Body of pancreas (tissue), 4 donors: Measurements from ENCODE around the gene AURKAIP1.

Experiments
- POLR2A ChIP-seq, 3 donors: fragments of 450-650 bp; IDR thresholded peaks; one replicate each; pipeline ENCODE4 v1.6.1; 2016; ENCODE audit warnings: antibody characterized with exemption in 3 of 3, mild to moderate bottlenecking in 2 of 3
- TF ChIP-seq, protein P1 (sequence below), 7 experiments: fragments of 450-650 bp in 4 of 7; fragments of 200-600 bp in 3 of 7; sonication (generic) in 3 of 7; IDR thresholded peaks; one replicate each; pipeline ENCODE4 v1.5.1; 2016 to 2019; ENCODE audit warnings: antibody characterized with exemption in 7 of 7

DNA sequence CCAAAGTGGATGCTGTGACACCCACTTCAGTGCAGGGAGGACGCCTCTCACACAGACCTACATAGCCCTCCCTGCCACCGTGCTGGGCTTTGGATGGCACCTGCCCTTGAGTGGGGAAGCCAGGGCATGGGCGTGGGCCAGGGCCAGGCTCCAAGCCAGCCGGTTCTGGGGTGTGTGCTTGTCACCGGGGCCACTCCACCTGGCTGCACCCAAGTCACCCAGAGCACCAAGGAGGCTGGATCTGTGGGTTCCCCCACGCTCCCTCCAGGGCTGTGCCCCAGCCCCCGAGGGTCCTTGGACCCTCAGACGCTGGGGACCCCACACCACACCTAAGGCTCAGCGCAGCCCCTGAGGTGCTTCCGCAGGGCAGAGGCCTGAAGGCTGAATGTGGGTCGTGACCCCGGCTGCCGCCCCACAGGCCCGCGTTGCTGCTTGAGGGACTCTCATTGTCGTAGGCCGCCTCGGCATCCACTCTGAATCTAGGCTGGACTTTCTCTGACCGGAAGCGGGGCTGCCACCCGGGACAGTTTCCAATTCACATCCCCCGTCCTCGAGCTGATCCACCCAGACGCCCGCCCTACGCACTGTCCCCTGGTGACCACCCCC is 18.1 kb downstream of the AURKAIP1 start:
- TF ChIP-seq POLR2A (IDR thresholded peaks at IDR 0.05): no peak
- TF ChIP-seq, protein P1, sequence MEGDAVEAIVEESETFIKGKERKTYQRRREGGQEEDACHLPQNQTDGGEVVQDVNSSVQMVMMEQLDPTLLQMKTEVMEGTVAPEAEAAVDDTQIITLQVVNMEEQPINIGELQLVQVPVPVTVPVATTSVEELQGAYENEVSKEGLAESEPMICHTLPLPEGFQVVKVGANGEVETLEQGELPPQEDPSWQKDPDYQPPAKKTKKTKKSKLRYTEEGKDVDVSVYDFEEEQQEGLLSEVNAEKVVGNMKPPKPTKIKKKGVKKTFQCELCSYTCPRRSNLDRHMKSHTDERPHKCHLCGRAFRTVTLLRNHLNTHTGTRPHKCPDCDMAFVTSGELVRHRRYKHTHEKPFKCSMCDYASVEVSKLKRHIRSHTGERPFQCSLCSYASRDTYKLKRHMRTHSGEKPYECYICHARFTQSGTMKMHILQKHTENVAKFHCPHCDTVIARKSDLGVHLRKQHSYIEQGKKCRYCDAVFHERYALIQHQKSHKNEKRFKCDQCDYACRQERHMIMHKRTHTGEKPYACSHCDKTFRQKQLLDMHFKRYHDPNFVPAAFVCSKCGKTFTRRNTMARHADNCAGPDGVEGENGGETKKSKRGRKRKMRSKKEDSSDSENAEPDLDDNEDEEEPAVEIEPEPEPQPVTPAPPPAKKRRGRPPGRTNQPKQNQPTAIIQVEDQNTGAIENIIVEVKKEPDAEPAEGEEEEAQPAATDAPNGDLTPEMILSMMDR (IDR thresholded peaks at IDR 0.05): no peak
